IPS-20b (cell line): Measurements from ENCODE around the gene ZBED4.

Experiments used
- H3K27ac ChIP-seq: one replicate; pipeline ENCODE4 v1.5.1; 2013; ENCODE audit warnings: low read length
- H3K27me3 ChIP-seq: 2 replicates; pipeline ENCODE4 v1.6.1; 2013; ENCODE audit warnings: mild to moderate bottlenecking, low read length, inconsistent platforms; ENCODE audit not compliant: insufficient read depth
- H3K36me3 ChIP-seq: 2 replicates; pipeline ENCODE4 v1.6.1; 2013; ENCODE audit warnings: low read depth, mild to moderate bottlenecking, inconsistent platforms, low read length, moderate library complexity; ENCODE audit not compliant: insufficient read depth
- H3K4me1 ChIP-seq: 2 replicates; pipeline ENCODE4 v1.6.1; 2013; ENCODE audit warnings: mild to moderate bottlenecking, control low read depth, inconsistent platforms, low read length, moderate library complexity; ENCODE audit not compliant: insufficient read depth
- H3K4me3 ChIP-seq: 2 replicates; pipeline ENCODE4 v1.5.1; 2013; ENCODE audit warnings: mild to moderate bottlenecking, low read length, inconsistent platforms
- H3K9ac ChIP-seq: 2 replicates; pipeline ENCODE4 v1.6.1; 2013; ENCODE audit warnings: low read depth, mild to moderate bottlenecking, inconsistent platforms, low read length, moderate library complexity
- H3K9me3 ChIP-seq: 2 replicates; pipeline ENCODE4 v1.6.1; 2013; ENCODE audit warnings: mild to moderate bottlenecking, low read depth, low read length, inconsistent platforms; ENCODE audit not compliant: insufficient read depth

The ZBED4 gene

GRCh38 chr22:49929211-49929979, 75.8 kb downstream of the ZBED4 start:
- H3K9me3 ChIP-seq, result no peaks in the 10 kb centered on the region
- no peak overlapping the region for H3K27ac ChIP-seq
- no peaks in the 10 kb centered on the region for H3K36me3 ChIP-seq
- peaks cover 19% of the 10 kb centered on the region for H3K27me3 ChIP-seq
- no peak overlapping the region for H3K4me3 ChIP-seq
- no peaks in the 10 kb centered on the region for H3K4me1 ChIP-seq
- no peak overlapping the region for H3K9ac ChIP-seq

- H3K27me3 ChIP-seq, result peaks cover 19% of the 10 kb centered on the region
- no peak overlapping the region for H3K27ac ChIP-seq
- no peak overlapping the region for H3K9ac ChIP-seq
- H3K9me3 ChIP-seq, result no peaks in the 10 kb centered on the region
- no peaks in the 10 kb centered on the region for H3K4me1 ChIP-seq
- no peaks in the 10 kb centered on the region for H3K36me3 ChIP-seq
- H3K4me3 ChIP-seq, result no peak overlapping the region
Measured at GRCh38 chr22:49929994-49930575, 76.4 kb downstream of the ZBED4 start.

- H3K9ac ChIP-seq, result no peak overlapping the region
- H3K4me3 ChIP-seq, result no peak overlapping the region
- H3K4me1 ChIP-seq, result no peaks in the 10 kb centered on the region
- H3K27me3 ChIP-seq, result peaks cover 19% of the 10 kb centered on the region
- H3K36me3 ChIP-seq, result no peaks in the 10 kb centered on the region
- H3K9me3 ChIP-seq, result no peaks in the 10 kb centered on the region
- no peak overlapping the region for H3K27ac ChIP-seq
Measured at GRCh38 chr22:49930596-49931412, 77.2 kb downstream of the ZBED4 start.

DNA sequence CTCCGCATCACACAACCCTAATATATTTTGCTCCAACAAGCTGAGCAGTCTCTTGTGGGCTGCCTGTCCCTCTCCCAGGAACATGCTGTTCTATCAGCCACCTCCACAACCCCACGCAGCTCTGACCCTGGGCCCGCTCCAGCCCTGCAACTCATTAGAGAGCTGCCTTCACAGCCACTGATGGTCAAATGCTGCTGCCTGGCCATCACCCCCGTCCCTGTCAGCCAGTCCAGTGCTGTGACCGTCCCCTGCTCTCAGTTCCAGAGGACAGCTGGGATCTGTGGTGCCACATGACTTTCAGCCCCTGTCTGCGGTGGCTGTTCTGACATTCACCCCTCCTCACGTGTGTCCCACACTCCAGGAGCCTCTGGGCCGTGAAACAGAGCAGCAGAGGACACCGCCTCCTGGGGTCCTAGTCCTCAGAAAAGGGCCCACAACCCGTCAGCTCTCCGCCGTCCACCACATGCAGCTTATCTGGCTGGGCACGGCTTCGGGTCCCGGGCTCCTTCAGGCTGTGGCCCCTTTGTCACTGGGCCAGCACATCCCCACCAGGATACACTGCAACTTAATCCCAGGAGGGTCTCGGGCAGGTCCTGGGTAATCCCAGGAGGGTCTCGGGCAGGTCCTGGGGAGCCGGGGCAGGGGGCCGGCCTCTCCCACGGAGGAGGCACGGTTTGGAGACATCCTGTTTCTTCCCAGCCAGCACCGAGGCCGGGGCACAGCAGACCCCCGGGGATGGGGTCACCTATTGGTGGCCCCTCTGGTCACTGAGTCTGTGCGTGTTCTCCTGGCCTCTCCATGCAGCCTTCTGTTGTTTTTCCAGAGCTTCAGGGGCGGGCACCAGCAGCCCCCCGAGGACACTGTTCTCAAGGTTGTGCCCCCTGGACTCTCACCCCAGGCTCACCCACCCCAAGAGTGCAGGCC, 79.9 kb downstream of the ZBED4 start:
- peaks cover 19% of the 10 kb centered on the region for H3K27me3 ChIP-seq

DNA sequence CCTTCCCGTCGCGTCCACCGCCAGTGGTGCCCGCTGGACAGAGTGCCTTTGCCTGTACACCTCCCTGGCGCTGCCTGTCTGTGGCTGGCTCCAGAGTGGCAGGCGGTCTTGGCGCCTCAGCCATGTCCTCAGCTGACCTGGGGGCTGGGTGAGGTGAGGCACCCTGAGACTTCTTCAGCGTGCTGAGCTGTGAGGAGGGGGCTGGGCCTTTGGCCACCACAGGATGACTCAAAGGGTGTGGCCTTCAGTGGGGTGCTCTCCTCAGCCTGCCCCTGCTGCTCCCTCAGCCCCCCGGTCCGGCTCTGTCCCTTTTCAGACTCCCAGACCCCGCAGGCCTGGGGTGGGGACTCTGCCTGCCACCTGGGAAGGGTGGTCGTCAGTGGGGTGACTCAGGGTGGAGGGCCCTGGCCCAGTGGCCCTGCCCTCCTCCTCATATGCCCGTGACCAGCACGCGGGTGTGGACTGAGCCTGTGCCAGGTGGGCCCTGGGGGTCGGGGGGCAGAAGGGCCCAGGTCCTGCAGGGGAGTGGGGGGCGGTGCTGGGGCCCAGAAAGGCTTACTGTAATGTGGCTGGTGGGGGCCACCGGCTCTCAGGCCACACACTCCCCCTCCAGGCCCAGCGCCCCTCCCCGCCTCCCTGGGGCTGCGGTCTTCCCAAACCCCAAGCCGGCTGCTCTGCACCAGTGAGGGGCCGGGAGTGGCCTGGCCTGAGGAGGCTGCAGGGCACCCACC, 80.7 kb downstream of the ZBED4 start:
- Histone ChIP-seq H3K27ac (no peak overlapping the region), H3K4me1 (no peaks in the 10 kb centered on the region), H3K36me3 (no peaks in the 10 kb centered on the region), H3K27me3 (peaks cover 19% of the 10 kb centered on the region), H3K9ac (no peak overlapping the region; the same call in 1 of the 2 replicates), H3K9me3 (no peaks in the 10 kb centered on the region), H3K4me3 (peak overlapping the region; percentile 50; the same call in 1 of the 2 replicates)

More for the DNA sequence above, 79.9 kb downstream of the ZBED4 start:
- no peaks in the 10 kb centered on the region for H3K9me3 ChIP-seq
- H3K9ac ChIP-seq, result no peak overlapping the region
- no peak overlapping the region for H3K27ac ChIP-seq
- H3K4me1 ChIP-seq, result no peaks in the 10 kb centered on the region
- no peaks in the 10 kb centered on the region for H3K36me3 ChIP-seq
- H3K4me3 ChIP-seq, result no peak overlapping the region

- Histone ChIP-seq H3K4me1 (no peaks in the 10 kb centered on the region), H3K9me3 (no peaks in the 10 kb centered on the region), H3K36me3 (no peaks in the 10 kb centered on the region), H3K27me3 (peaks cover 14% of the 10 kb centered on the region), H3K9ac (no peak overlapping the region; the same call in 1 of the 2 replicates), H3K27ac (no peak overlapping the region), H3K4me3 (peak overlapping the region; percentile 50; the same call in 1 of the 2 replicates)
Measured at GRCh38 chr22:49934891-49935557, 81.4 kb downstream of the ZBED4 start.

GRCh38 chr22:49935561-49935960, 81.9 kb downstream of the ZBED4 start:
- H3K36me3 ChIP-seq, result no peaks in the 10 kb centered on the region
- no peak overlapping the region for H3K27ac ChIP-seq
- peaks cover 9% of the 10 kb centered on the region for H3K27me3 ChIP-seq
- no peaks in the 10 kb centered on the region for H3K4me1 ChIP-seq
- no peaks in the 10 kb centered on the region for H3K9me3 ChIP-seq
- H3K4me3 ChIP-seq, result no peak overlapping the region
- no peak overlapping the region for H3K9ac ChIP-seq

GRCh38 chr22:49936018-49936972, 82.7 kb downstream of the ZBED4 start:
- Histone ChIP-seq H3K9ac (no peak overlapping the region; the same call in 1 of the 2 replicates), H3K9me3 (no peaks in the 10 kb centered on the region), H3K4me1 (no peaks in the 10 kb centered on the region), H3K27ac (no peak overlapping the region), H3K4me3 (peak overlapping the region; percentile 54; the same call in 1 of the 2 replicates), H3K36me3 (no peaks in the 10 kb centered on the region), H3K27me3 (0 out of 2 replicates have a peak, but pooled peaks cover 3% of the 10 kb centered on the region)

GRCh38 chr22:49936973-49937757, 83.5 kb downstream of the ZBED4 start:
- H3K4me3 ChIP-seq, result no peak overlapping the region
- H3K36me3 ChIP-seq, result no peaks in the 10 kb centered on the region
- H3K9me3 ChIP-seq, result no peaks in the 10 kb centered on the region
- no peak overlapping the region for H3K27ac ChIP-seq
- H3K27me3 ChIP-seq, result no peaks in the 10 kb centered on the region
- H3K4me1 ChIP-seq, result no peaks in the 10 kb centered on the region
- H3K9ac ChIP-seq, result no peak overlapping the region
